Ovary (tissue), 9 donors: ENCODE data around the gene C11orf54. TPM values are rescaled to one million over a fixed set of nuclear protein-coding genes. Genes with fewer than 3 reads are reported as not detected.

Source experiments
- DNase-seq, 5 donors: peaks; one replicate each; pipeline ENCODE4 v3.0.0-alpha.2; 2019 to 2020
- H3K27ac ChIP-seq, 2 donors: fragments of 200-600 bp; one replicate each; pipeline versions ENCODE4 v1.5.1 to v1.8.0; 2019 to 2022
- H3K27me3 ChIP-seq: fragments of 200-600 bp; one replicate; pipeline ENCODE4 v1.8.0; 2022
- H3K36me3 ChIP-seq: fragments of 200-600 bp; sonication (generic); one replicate; pipeline ENCODE4 v1.5.1; 2019
- H3K4me1 ChIP-seq: one replicate; pipeline ENCODE4 v1.8.1; 2013; ENCODE audit warnings: mild to moderate bottlenecking, moderate library complexity; ENCODE audit not compliant: insufficient read depth
- H3K4me3 ChIP-seq: fragments of 200-600 bp; sonication (generic); one replicate; pipeline ENCODE4 v1.5.1; 2017
- H3K9me3 ChIP-seq, 2 donors: fragments of 200-600 bp in 1 of 2; sonication (generic) in 1 of 2; one replicate each; pipeline versions ENCODE4 v1.5.1 to v1.8.1; 2013 to 2019; ENCODE audit warnings: mild to moderate bottlenecking in 1 of 2, moderate library complexity in 1 of 2
- EP300 ChIP-seq: sonication (generic); formaldehyde crosslinking; IDR thresholded peaks from one replicate; pipeline ENCODE4 v1.6.1; 2017; ENCODE audit warnings: antibody characterized with exemption
- POLR2A ChIP-seq: fragments of 450-650 bp; IDR thresholded peaks from one replicate; pipeline ENCODE4 v1.6.1; 2017; ENCODE audit warnings: antibody characterized with exemption, mild to moderate bottlenecking, moderate library complexity
- WGBS, 3 donors: extraction: QIAGEN DNeasy Blood & Tissue Kit in 1 of 3; methylation state at CpG; one replicate each; pipeline versions ENCODE4 v1.1.5 to v1.1.7; 2013 to 2017; 5-methylcytosine and 5-hydroxymethylcytosine counted together
- intact Hi-C, 4 donors: fragments of 100-400 bp; cut with DNase I; formaldehyde crosslinking; loops; one replicate each; pipeline versions ENCODE4 v1.11.0 to v1.15.1; 2022 to 2023
- polyA plus RNA-seq, 2 donors: library from polyadenylated mRNA; stranded (reverse); fragments of 200-250 nt in 1 of 2; fragments of 350-450 nt in 1 of 2; fragmentation: Illumina TruSeq in 1 of 2; extraction: RNeasy Lipid Tissue Mini Kit (QIAGEN cat#74804) in 1 of 2; gene quantifications; one replicate each; pipeline ENCODE4 v1.2.3, GENCODE V29; 2013 to 2014
- total RNA-seq, 7 donors: library from RNA; depleted of rRNA in 2 of 7; stranded (reverse); fragments of >200 nt in 2 of 7; fragmentation: NEBNext Ultra II Directional in 3 of 7; extraction: Animal tissue kit (Norgen Biotek cat#: 25700) in 3 of 7; gene quantifications; one replicate each; pipeline versions ENCODE4 v1.1.0 to v1.2.4, GENCODE V29; 2016 to 2023
- TF ChIP-seq, protein P1 (sequence below), 3 donors: fragments of 450-650 bp in 2 of 3; fragments of 200-600 bp in 1 of 3; IDR thresholded peaks; one replicate each; pipeline versions ENCODE4 v1.5.1 to v1.8.0; 2016 to 2022; ENCODE audit warnings: antibody characterized with exemption in 3 of 3, mild to moderate bottlenecking in 1 of 3
- donor health status: DM: no; HTN: no; CAD: no; lungs with moderate emphysema.
- donor health status: DM: no; HTN: no; CAD: no.
- donor health status: Bipolar disorder and iron deficiency.
- donor health status: DM: yes; HTN: yes; CAD: no.
- donor health status: DM: no; HTN: no; CAD: no.
- donor health status: DM: yes; HTN: yes; CAD: no.

The C11orf54 gene
- total and polyA plus RNA-seq, 9 donors, result 22.8 to 48.0 (median 36.0) TPM

DNA sequence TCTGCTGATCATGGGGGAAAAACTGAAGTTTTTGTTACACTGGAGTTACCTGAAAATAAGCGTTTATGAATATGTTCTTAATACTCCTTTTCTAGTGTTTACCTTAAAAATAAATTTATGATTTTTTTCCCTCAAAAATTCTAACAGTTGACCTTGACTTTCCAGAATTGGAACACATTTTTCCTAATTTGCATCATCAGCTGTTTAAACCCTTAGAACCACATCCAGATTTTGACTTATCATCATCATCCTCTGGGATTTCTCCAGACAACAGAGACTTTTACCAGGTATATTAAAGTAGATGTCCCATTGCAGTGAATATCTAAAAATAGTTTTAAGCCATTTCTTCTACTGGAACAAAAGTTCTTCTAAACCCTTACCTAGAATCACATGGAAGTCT, 17.4 kb upstream of the C11orf54 start:
- no peaks in the 10 kb centered on the region for H3K27me3 ChIP-seq
- no peaks in the 10 kb centered on the region for H3K36me3 ChIP-seq
- H3K4me3 ChIP-seq, result no peak overlapping the region
- 87 to 97% (median 88%) methylated on average over 1 of the region's 1 CpG for WGBS, 3 donors
- no peaks in the 10 kb centered on the region for H3K9me3 ChIP-seq
- H3K4me1 ChIP-seq, result no peaks in the 10 kb centered on the region
- no peak overlapping the region for H3K27ac ChIP-seq
- no peak for TF ChIP-seq EP300
- TF ChIP-seq, protein P1, sequence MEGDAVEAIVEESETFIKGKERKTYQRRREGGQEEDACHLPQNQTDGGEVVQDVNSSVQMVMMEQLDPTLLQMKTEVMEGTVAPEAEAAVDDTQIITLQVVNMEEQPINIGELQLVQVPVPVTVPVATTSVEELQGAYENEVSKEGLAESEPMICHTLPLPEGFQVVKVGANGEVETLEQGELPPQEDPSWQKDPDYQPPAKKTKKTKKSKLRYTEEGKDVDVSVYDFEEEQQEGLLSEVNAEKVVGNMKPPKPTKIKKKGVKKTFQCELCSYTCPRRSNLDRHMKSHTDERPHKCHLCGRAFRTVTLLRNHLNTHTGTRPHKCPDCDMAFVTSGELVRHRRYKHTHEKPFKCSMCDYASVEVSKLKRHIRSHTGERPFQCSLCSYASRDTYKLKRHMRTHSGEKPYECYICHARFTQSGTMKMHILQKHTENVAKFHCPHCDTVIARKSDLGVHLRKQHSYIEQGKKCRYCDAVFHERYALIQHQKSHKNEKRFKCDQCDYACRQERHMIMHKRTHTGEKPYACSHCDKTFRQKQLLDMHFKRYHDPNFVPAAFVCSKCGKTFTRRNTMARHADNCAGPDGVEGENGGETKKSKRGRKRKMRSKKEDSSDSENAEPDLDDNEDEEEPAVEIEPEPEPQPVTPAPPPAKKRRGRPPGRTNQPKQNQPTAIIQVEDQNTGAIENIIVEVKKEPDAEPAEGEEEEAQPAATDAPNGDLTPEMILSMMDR (IDR thresholded peaks at IDR 0.05), result no peak
- TF ChIP-seq POLR2A, result no peak
- intact Hi-C loops, result no loop called here
- DNase-seq, result no peak

DNA sequence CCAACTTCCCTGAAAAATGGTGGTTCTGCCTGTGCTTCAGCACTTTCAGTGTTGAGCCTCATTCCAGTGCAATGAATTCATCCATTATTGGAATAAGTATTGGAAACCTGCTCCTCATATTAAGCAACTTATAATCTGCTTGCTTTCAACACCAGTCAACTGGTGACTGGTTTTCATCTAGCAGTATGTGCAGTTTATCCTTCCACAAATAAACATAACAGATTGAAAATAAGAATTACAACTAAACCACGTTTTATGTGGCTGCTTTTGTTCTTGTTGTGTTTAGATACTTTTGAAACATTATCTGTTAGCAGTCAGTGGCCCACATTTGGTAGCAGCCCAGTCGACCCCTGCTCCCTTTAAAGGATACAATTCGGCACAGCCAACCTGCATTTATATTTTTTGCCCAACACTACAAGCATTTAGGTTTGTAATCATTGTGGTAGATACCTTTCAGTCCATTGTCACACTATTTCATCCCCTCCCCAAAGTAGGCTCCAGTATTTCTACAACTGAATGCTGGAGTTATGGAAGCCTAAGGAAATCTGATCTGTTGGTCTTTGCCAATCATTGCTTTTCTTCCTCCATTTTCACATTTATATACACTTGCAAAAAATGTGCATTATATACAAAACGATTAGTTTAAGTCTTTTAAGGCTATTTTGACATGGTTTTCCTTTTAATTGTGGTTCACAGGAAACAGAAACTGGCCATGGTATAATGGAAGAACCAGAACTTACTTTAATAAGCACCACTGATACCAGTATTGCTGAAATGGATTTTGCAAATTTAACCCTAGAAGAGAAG, 13.3 kb upstream of the C11orf54 start:
- WGBS, 3 donors, result 42 to 49% (median 44%) methylated on average over 4 of the region's 4 CpGs
- Histone ChIP-seq H3K36me3 (no peaks in the 10 kb centered on the region), H3K4me1 (no peaks in the 10 kb centered on the region)

DNA sequence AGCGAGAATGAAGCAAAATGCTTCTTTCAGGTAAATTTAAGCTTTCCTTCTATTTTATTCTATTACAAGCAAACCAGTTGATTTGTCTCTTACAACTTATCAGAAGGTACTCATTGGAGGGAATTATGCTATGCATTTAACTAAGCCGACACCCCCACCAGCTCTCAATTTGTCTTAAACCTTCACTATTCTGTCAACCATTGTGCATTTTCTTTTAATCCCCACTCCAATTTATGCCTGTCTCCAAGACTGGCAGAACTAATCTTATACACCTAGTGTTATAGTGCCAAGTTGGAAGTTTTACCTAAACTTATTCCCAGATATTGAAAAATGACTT, 12.7 kb upstream of the C11orf54 start:
- 94 to 98% (median 96%) methylated on average over 2 of the region's 2 CpGs for WGBS, 3 donors
- H3K4me1 ChIP-seq, result no peaks in the 10 kb centered on the region
- no peak for DNase-seq
- no peaks in the 10 kb centered on the region for H3K27me3 ChIP-seq
- intact Hi-C loops, result no loop called here
- no peak for TF ChIP-seq EP300
- TF ChIP-seq, protein P1 (IDR thresholded peaks at IDR 0.05), result no peak
- no peak for TF ChIP-seq POLR2A
- no peak overlapping the region for H3K27ac ChIP-seq
- H3K4me3 ChIP-seq, result no peak overlapping the region
- H3K36me3 ChIP-seq, result no peaks in the 10 kb centered on the region
- no peaks in the 10 kb centered on the region for H3K9me3 ChIP-seq

More for the DNA sequence above, 13.3 kb upstream of the C11orf54 start:
- DNase-seq, result no peak
- H3K4me3 ChIP-seq, result no peak overlapping the region
- no peak for TF ChIP-seq POLR2A
- TF ChIP-seq EP300, result no peak
- TF ChIP-seq, protein P1 (IDR thresholded peaks at IDR 0.05), result no peak
- intact Hi-C loops, result no loop called here
- no peak overlapping the region for H3K27ac ChIP-seq
- H3K27me3 ChIP-seq, result no peaks in the 10 kb centered on the region
- H3K9me3 ChIP-seq, result no peaks in the 10 kb centered on the region

DNA sequence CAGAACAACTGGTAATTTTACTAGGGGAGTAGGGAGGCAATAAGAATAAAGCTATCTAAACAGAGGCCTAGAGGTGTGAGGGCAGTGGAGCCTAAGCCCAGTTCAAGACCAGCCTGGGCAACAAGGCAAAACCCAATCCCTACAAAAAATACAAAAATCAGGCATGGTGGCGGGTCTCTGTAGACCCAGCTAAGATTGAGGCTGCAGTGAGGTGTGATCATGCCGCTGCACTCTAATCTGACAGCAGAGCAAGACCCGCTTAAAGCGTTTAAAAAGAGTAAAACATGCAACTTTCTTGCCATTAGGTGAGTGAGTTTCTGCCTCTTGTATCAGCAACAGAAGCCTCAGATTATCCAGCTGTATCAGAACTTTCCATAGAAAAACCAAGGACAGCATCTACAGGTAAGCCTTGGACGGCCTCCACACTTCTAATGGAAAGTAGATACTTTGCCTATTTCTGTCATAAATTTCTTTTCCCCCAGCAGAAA, 12.3 kb upstream of the C11orf54 start:
- no peak overlapping the region for H3K27ac ChIP-seq
- no peaks in the 10 kb centered on the region for H3K27me3 ChIP-seq
- TF ChIP-seq POLR2A, result no peak
- TF ChIP-seq, protein P1 (IDR thresholded peaks at IDR 0.05), result no peak
- TF ChIP-seq EP300, result no peak
- intact Hi-C loops, result no loop called here
- H3K4me1 ChIP-seq, result no peaks in the 10 kb centered on the region
- H3K4me3 ChIP-seq, result no peak overlapping the region
- no peaks in the 10 kb centered on the region for H3K9me3 ChIP-seq
- no peaks in the 10 kb centered on the region for H3K36me3 ChIP-seq
- 86 to 94% (median 87%) methylated on average over 5 of the region's 5 CpGs for WGBS, 3 donors
- no peak for DNase-seq
